MM.1S (cell line): ENCODE measurements around the gene ACBD4.

ENCODE experiments used
- CTCF ChIP-seq: fragments of 300-600 bp; sonication (generic); IDR thresholded peaks from 2 replicates; pipeline ENCODE4 v1.5.1; 2016; ENCODE audit warnings: antibody characterized with exemption, low read length, mixed read lengths
- EZH2 ChIP-seq: fragments of 300-600 bp; sonication (generic); optimal IDR thresholded peaks from 2 replicates; pipeline ENCODE3; 2017; ENCODE audit warnings: low read depth, mild to moderate bottlenecking, antibody characterized with exemption, low read length, mixed read lengths
- EZH2phosphoT487 ChIP-seq: fragments of 300-600 bp; sonication (generic); IDR thresholded peaks from 2 replicates; pipeline ENCODE4 v1.6.1; 2018; ENCODE audit warnings: antibody characterized with exemption, low read length

- no peak for TF ChIP-seq CTCF
- no peak for TF ChIP-seq EZH2
- TF ChIP-seq EZH2phosphoT487 = no peak
Observed at GRCh38 chr17:45144199-45145034, 8.9 kb downstream of the ACBD4 start.
